CD4-positive, alpha-beta memory T cell (primary cell): Measurements from ENCODE around the gene STX2. TPM values are rescaled to one million over a fixed set of nuclear protein-coding genes. Genes with fewer than 3 reads are reported as not detected.
"Not testable (repeated sequence)": the region's sequence is repeated elsewhere in the genome, so short reads cannot be mapped to it uniquely, and the experiment has no call there.

Source experiments
- CTCF ChIA-PET: fragments of 350-600 bp; sonication (Branson Sonifier 250); formaldehyde crosslinking; loops from one replicate; lab custom pipeline; 2021; ENCODE audit warnings: inconsistent platforms; ENCODE audit not compliant: partially characterized antibody; lab: Charles Lee
- POLR2A ChIA-PET: fragments of 350-600 bp; sonication (Branson Sonifier 250); formaldehyde crosslinking; loops from one replicate; lab custom pipeline; 2021; ENCODE audit not compliant: partially characterized antibody; lab: Charles Lee
- DNase-seq, 5 donors: peaks; one replicate each; pipeline versions ENCODE4 v3.0.0 to v3.0.0-alpha.2; 2020 to 2022; ENCODE audit warnings: mixed read lengths in 1 of 5
- H3K27ac ChIP-seq: one replicate; pipeline ENCODE4 v1.7.0; 2013; ENCODE audit warnings: low read depth, low read length
- H3K27me3 ChIP-seq: 2 replicates; pipeline ENCODE4 v1.7.0; 2013; ENCODE audit warnings: mild to moderate bottlenecking, low read length, moderate library complexity; ENCODE audit not compliant: insufficient read depth
- H3K36me3 ChIP-seq: 2 replicates; pipeline ENCODE4 v1.7.0; 2013; ENCODE audit warnings: mild to moderate bottlenecking, low read length, moderate library complexity; ENCODE audit not compliant: insufficient read depth
- H3K4me1 ChIP-seq: 2 replicates; pipeline ENCODE4 v1.7.0; 2013; ENCODE audit warnings: mild to moderate bottlenecking, low read length, moderate library complexity; ENCODE audit not compliant: insufficient read depth
- H3K4me3 ChIP-seq, 2 donors: one replicate each; pipeline ENCODE4 v1.7.0; 2013; ENCODE audit warnings: low read length in 2 of 2, mild to moderate bottlenecking in 1 of 2
- H3K9me3 ChIP-seq, 2 donors: one replicate each; pipeline ENCODE4 v1.7.0; 2013; ENCODE audit warnings: low read length in 2 of 2, control low read depth in 1 of 2; ENCODE audit not compliant: control insufficient read depth in 1 of 2
- H3K27ac Mint-ChIP-seq, 7 donors: one replicate each; pipeline ENCODE4 v1.8.0; 2020 to 2021; ENCODE audit warnings: mixed read lengths in 7 of 7, mild to moderate bottlenecking in 6 of 7, inconsistent platforms in 3 of 7, moderate library complexity in 3 of 7
- H3K27me3 Mint-ChIP-seq, 2 donors: one replicate each; pipeline ENCODE4 v1.8.0; 2020 to 2021; ENCODE audit warnings: mixed read lengths in 2 of 2
- H3K36me3 Mint-ChIP-seq, 2 donors: one replicate each; pipeline ENCODE4 v1.8.0; 2020 to 2021; ENCODE audit warnings: mixed read lengths in 2 of 2, inconsistent platforms in 1 of 2, mild to moderate bottlenecking in 1 of 2
- H3K4me1 Mint-ChIP-seq, 4 donors: one replicate each; pipeline ENCODE4 v1.8.0; 2020 to 2021; ENCODE audit warnings: mixed read lengths in 4 of 4, mild to moderate bottlenecking in 1 of 4
- H3K4me3 Mint-ChIP-seq, 8 donors: one replicate each; pipeline ENCODE4 v1.8.0; 2020 to 2021; ENCODE audit warnings: mixed read lengths in 8 of 8, mild to moderate bottlenecking in 7 of 8, moderate library complexity in 6 of 8, inconsistent platforms in 3 of 8
- H3K9me3 Mint-ChIP-seq, 8 donors: one replicate each; pipeline ENCODE4 v1.8.0; 2020 to 2021; ENCODE audit warnings: mixed read lengths in 8 of 8, mild to moderate bottlenecking in 5 of 8, inconsistent platforms in 3 of 8, moderate library complexity in 1 of 8
- intact Hi-C: fragments of 100-400 bp; cut with micrococcal nuclease; formaldehyde crosslinking; loops from one replicate; pipeline ENCODE4 v1.15.1; 2023
- polyA plus RNA-seq, 2 donors: library from polyadenylated mRNA; unstranded; fragments of 300-500 nt; fragmentation: Illumina TruSeq; gene quantifications; one replicate each; pipeline ENCODE4 v1.2.3, GENCODE V29; 2021
- total RNA-seq, 2 experiments: library from RNA; stranded (reverse); gene quantifications; one replicate each; pipeline ENCODE4 v1.2.3, GENCODE V29; 2021

The STX2 gene
- total and polyA plus RNA-seq, 4 experiments from 2014 or later, result 12.1 to 35.3 (median 21.6) TPM

DNA sequence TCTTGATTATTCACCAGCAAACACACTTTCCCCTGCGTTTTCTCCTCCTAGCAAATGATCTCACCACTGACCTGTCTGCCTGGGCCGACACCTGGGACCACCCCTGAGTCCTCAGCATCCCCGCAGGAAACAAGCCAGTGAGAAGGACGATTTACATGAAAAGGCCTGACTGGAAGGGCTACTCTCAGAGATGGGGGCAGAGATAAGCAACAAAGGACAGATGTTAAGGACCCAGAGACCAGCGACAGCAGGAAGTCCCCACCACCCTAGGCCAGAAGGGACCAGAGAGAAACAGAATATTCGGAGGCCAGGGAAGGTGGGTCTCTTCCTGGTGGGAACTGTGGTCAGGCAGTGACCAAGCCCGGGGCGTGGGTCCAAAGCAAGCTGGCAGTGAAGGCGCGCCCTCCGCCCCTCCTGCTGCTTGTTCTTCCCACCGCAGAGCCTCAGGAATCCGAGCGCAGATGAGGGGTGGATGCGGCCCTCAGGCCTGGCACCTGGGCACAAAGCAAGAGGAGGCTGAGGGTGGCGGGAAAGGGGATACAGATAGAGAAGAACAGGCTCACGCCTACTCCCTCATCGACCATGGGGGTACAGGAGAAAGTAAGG, 55.8 kb downstream of the STX2 start:
- CTCF ChIA-PET, result no interaction called here
- intact Hi-C loops, result no loop called here
- Mint-ChIP-seq H3K27ac (no peak overlapping the region), H3K4me3 (no peak overlapping the region), H3K36me3 (peaks cover 48 to 59% of the 10 kb centered on the region in 2 donors), H3K9me3 (peaks cover 5 to 25% (median 14%) of the 10 kb centered on the region in 8 donors), H3K4me1 (peaks cover 0 to 1% (median 0%) of the 10 kb centered on the region in 4 donors), H3K27me3 (no peaks in the 10 kb centered on the region)
- H3K36me3 ChIP-seq, result no peaks in the 10 kb centered on the region
- no peak overlapping the region for H3K4me3 ChIP-seq
- no peaks in the 10 kb centered on the region for H3K27me3 ChIP-seq
- no peak overlapping the region for H3K27ac ChIP-seq
- H3K4me1 ChIP-seq, result no peaks in the 10 kb centered on the region
- DNase-seq, result peak in 1 of 5 donors; percentile 19
- POLR2A ChIA-PET, result no interaction called here
- peaks cover 0 to 7% of the 10 kb centered on the region in 2 donors for H3K9me3 ChIP-seq

DNA sequence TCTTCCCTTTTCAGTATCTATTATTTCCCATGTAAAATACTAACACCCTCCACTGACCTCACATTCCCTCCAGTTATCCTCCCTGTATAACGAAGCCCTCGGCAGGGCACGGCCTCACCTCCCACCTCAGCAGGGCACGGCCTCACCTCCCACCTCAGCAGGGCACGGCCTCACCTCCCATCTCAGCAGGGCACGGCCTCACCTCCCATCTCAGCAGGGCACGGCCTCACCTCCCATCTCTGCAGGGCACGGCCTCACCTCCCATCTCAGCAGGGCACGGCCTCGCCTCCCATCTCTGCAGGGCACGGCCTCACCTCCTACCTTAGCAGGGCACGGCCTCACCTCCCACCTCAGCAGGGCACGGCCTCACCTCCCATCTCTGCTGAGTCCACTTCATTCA, 56.8 kb downstream of the STX2 start:
- POLR2A ChIA-PET, H3K27ac ChIP-seq, H3K4me1 ChIP-seq, intact Hi-C loops, H3K9me3 ChIP-seq, DNase-seq, H3K4me1 Mint-ChIP-seq, CTCF ChIA-PET, H3K36me3 ChIP-seq, H3K4me3 ChIP-seq, H3K27me3 ChIP-seq, H3K4me3 Mint-ChIP-seq, H3K27me3 Mint-ChIP-seq: not testable (repeated sequence)
- H3K27ac Mint-ChIP-seq, result peak overlapping the region in 1 of 7 donors; percentile 88
- peaks cover 5 to 19% (median 12%) of the 10 kb centered on the region in 8 donors for H3K9me3 Mint-ChIP-seq
- H3K36me3 Mint-ChIP-seq, result peaks cover 41 to 49% of the 10 kb centered on the region in 2 donors

DNA sequence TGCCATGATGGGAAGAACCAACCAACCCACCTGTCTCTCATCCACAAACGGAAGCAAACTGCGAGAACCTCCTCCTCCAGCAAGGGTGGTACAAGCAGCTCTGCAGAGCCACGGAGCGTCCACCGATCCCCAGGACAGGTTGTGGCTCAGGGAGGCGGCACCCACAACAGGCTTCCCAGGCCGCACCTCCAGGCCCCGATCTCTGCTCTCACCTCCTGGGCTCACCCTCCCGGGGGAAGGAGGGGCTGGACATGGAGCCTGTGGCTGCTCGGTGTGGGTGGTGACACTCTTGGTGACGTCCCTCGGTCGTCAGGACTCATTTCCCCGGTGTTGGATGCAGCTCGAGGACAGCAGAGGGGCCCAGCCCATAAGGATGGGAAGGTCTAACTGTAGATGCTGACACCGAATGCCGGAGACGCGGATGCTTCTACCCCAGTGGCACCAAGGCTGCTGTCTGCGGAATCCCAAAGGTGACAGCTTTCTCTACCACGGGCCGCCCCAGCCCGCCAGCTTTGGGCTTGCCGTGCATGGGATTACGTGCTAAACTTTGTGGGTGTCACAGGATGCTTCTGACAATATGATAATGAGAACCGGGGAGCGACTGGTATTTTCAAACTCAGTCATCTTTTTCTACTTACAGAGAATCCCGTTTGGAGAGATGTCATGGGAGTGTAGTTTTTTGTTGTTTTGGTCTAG, 58.0 kb downstream of the STX2 start:
- Mint-ChIP-seq H3K4me3 (no peak overlapping the region), H3K27me3 (peaks cover 0 to 2% of the 10 kb centered on the region in 2 donors), H3K4me1 (peaks cover 4 to 7% (median 5%) of the 10 kb centered on the region in 4 donors), H3K36me3 (peaks cover 32 to 38% of the 10 kb centered on the region in 2 donors), H3K27ac (no peak overlapping the region), H3K9me3 (peaks cover 5 to 16% (median 12%) of the 10 kb centered on the region in 8 donors)
- Histone ChIP-seq H3K4me3 (no peak overlapping the region), H3K4me1 (peaks cover 9% of the 10 kb centered on the region), H3K27me3 (no peaks in the 10 kb centered on the region), H3K27ac (no peak overlapping the region), H3K36me3 (no peaks in the 10 kb centered on the region), H3K9me3 (peaks cover 0 to 7% of the 10 kb centered on the region in 2 donors)
- DNase-seq, result no peak
- ChIA-PET POLR2A (no interaction called here), CTCF (no interaction called here)
- intact Hi-C loops, result no loop called here

DNA sequence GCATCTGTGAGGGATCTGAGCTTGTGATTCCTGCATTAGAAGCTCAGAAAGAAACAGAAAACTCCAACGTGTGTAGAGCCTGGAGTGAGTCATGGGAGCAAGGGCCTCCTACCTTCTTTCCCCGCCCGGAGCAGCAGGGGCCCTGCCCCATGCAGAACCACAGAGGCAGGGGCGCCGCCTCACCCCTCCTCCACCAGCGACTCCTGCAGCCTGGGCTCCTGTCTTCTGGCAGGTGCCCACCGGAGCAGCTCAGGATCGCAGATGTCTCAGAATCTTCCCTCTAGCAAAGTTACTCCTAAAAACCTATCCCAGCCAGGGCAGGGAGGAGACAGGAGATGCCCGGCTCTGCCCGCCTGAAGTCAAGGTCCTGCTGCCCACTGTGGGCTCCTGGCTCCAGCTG, 58.7 kb downstream of the STX2 start:
- Histone ChIP-seq H3K27ac (no peak overlapping the region), H3K9me3 (peaks cover 0 to 7% of the 10 kb centered on the region in 2 donors), H3K4me1 (peaks cover 15% of the 10 kb centered on the region), H3K36me3 (no peaks in the 10 kb centered on the region), H3K27me3 (no peaks in the 10 kb centered on the region), H3K4me3 (no peak overlapping the region)
- intact Hi-C loops, result no loop called here
- peaks cover 2 to 4% of the 10 kb centered on the region in 2 donors for H3K27me3 Mint-ChIP-seq
- no peak for DNase-seq
- H3K4me1 Mint-ChIP-seq, result peaks cover 8 to 14% (median 11%) of the 10 kb centered on the region in 4 donors
- no peak overlapping the region for H3K4me3 Mint-ChIP-seq
- ChIA-PET CTCF (no interaction called here), POLR2A (no interaction called here)
- peaks cover 5 to 13% (median 10%) of the 10 kb centered on the region in 8 donors for H3K9me3 Mint-ChIP-seq
- H3K36me3 Mint-ChIP-seq, result peaks cover 30 to 35% of the 10 kb centered on the region in 2 donors
- no peak overlapping the region for H3K27ac Mint-ChIP-seq

DNA sequence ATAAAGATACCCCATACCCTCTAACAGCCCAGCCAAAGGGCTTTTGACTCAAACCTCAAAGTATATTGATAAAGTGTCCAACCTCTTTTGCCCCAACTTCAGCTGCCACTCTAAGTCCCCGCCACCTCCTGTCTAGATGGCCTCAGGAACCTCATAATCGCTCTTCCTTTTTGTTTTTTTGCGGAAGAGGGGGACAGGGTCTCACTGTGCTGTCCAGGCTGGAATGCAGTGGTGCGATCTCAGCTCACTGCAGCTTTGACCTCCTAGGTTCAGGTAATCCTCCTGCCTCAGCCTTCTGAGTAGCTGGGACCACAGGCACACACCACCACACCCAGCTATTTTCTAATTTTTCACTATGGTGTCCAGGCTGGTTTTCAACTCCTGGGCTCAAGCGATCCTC, 60.3 kb downstream of the STX2 start:
- intact Hi-C loops, result no loop called here
- Mint-ChIP-seq H3K4me1 (peaks cover 8 to 14% (median 11%) of the 10 kb centered on the region in 4 donors), H3K27ac (no peak overlapping the region), H3K9me3 (peaks cover 0 to 3% (median 0%) of the 10 kb centered on the region in 8 donors), H3K27me3 (peaks cover 2 to 4% of the 10 kb centered on the region in 2 donors), H3K4me3 (no peak overlapping the region), H3K36me3 (peaks cover 16 to 20% of the 10 kb centered on the region in 2 donors)
- Histone ChIP-seq H3K36me3 (no peaks in the 10 kb centered on the region), H3K9me3 (no peaks in the 10 kb centered on the region), H3K27ac (no peak overlapping the region), H3K27me3 (no peaks in the 10 kb centered on the region), H3K4me1 (peaks cover 15% of the 10 kb centered on the region), H3K4me3 (no peak overlapping the region)
- no peak for DNase-seq
- ChIA-PET CTCF (no interaction called here), POLR2A (no interaction called here)

DNA sequence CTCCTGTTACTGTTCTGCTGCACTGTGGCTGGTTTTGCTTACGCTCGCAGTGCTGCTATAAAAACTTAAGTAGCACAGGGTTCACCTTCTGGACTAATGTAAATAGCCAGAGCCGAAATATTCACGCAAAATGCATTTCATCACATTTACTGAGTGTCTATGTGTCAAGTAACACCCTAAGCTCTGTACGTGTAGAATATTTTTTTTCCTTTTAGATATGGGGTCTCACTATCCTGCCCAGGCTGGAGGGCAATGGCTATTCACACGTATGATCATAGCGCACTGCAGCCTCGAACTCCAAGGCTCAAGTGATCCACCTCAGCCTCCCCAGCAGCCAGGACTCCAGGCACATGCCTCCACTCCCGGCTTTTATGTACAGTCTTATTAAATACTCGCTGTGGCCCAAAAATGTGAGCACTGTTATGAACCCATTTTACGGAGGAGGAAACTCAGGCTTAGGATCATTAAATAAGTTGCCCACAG, 62.2 kb downstream of the STX2 start:
- Mint-ChIP-seq H3K4me1 (peaks cover 7 to 14% (median 11%) of the 10 kb centered on the region in 4 donors), H3K9me3 (no peaks in the 10 kb centered on the region), H3K27me3 (peaks cover 2 to 6% of the 10 kb centered on the region in 2 donors), H3K27ac (peak overlapping the region in 1 of 7 donors; percentile 12), H3K36me3 (peaks cover 6 to 7% of the 10 kb centered on the region in 2 donors), H3K4me3 (peak overlapping the region; percentile 76 to 94 (median 91))
- Histone ChIP-seq H3K4me1 (peaks cover 15% of the 10 kb centered on the region), H3K4me3 (no peak overlapping the region), H3K9me3 (no peaks in the 10 kb centered on the region), H3K27ac (no peak overlapping the region), H3K36me3 (no peaks in the 10 kb centered on the region), H3K27me3 (no peaks in the 10 kb centered on the region)
- intact Hi-C loops, result no loop called here
- CTCF ChIA-PET, result interaction anchor here (1.3 kb wide), 1 partner anchor 41 kb away, joined by 4 read pairs; no protein-coding TSS in a partner anchor
- POLR2A ChIA-PET, result no interaction called here
- DNase-seq, result no peak
